DOHH2 (cell line): Measurements from ENCODE around the gene COLQ.

Experiments used
- H3F3A ChIP-seq: fragments of 200-600 bp; sonication (generic), shearing (Covaris generic); 2 replicates; pipeline ENCODE4 v1.6.0; 2016; ENCODE audit warnings: antibody characterized with exemption, mild to moderate bottlenecking; ENCODE audit not compliant: control insufficient read depth, insufficient read depth
- H3K27ac ChIP-seq: fragments of 200-600 bp; sonication (generic); 2 replicates; pipeline ENCODE4 v1.5.1; 2014; ENCODE audit warnings: low read depth, mild to moderate bottlenecking, low read length, moderate library complexity
- H3K27me3 ChIP-seq: fragments of 200-600 bp; sonication (generic); 2 replicates; pipeline ENCODE4 v1.6.1; 2014; ENCODE audit warnings: mild to moderate bottlenecking, low read length, mixed read lengths; ENCODE audit not compliant: control insufficient read depth
- H3K36me3 ChIP-seq: fragments of 200-600 bp; sonication (generic); 2 replicates; pipeline ENCODE4 v1.6.1; 2014; ENCODE audit warnings: mild to moderate bottlenecking, low read length, moderate library complexity, mixed read lengths; ENCODE audit not compliant: control insufficient read depth
- H3K4me1 ChIP-seq: fragments of 200-600 bp; sonication (generic); 2 replicates; pipeline ENCODE4 v1.6.1; 2014; ENCODE audit warnings: mild to moderate bottlenecking, low read length, mixed read lengths; ENCODE audit not compliant: control insufficient read depth
- H3K4me2 ChIP-seq: fragments of 200-600 bp; sonication (generic); 2 replicates; pipeline ENCODE4 v1.6.0; 2014; ENCODE audit warnings: mild to moderate bottlenecking, low read length, moderate library complexity
- H3K4me3 ChIP-seq: fragments of 200-600 bp; sonication (generic); 2 replicates; pipeline ENCODE4 v1.5.1; 2014; ENCODE audit warnings: mild to moderate bottlenecking, low read length, mixed read lengths
- H3K79me2 ChIP-seq: fragments of 200-600 bp; sonication (generic); 2 replicates; pipeline ENCODE4 v1.6.1; 2014; ENCODE audit warnings: mild to moderate bottlenecking, low read length, mixed read lengths; ENCODE audit not compliant: control insufficient read depth
- H3K9me2 ChIP-seq: fragments of 200-600 bp; sonication (generic); replicated peaks from 2 replicates; pipeline ENCODE4 v1.6.1; 2014; ENCODE audit warnings: mild to moderate bottlenecking, low read length, mixed read lengths; ENCODE audit not compliant: control insufficient read depth
- H3K9me3 ChIP-seq: fragments of 200-600 bp; sonication (generic); 2 replicates; pipeline ENCODE4 v1.6.1; 2014; ENCODE audit warnings: antibody characterized with exemption, low read length, mixed read lengths; ENCODE audit not compliant: control insufficient read depth, insufficient read depth
- H4K20me1 ChIP-seq: fragments of 200-600 bp; sonication (generic); 2 replicates; pipeline ENCODE4 v1.6.0; 2014; ENCODE audit warnings: low read depth, mild to moderate bottlenecking, antibody characterized with exemption, low read length, moderate library complexity; ENCODE audit not compliant: control insufficient read depth, insufficient read depth
- EZH2phosphoT487 ChIP-seq: fragments of 200-600 bp; sonication (generic); IDR thresholded peaks from 2 replicates; pipeline ENCODE4 v1.6.1; 2017; ENCODE audit warnings: borderline replicate concordance, mild to moderate bottlenecking, antibody characterized with exemption, low read length, moderate library complexity, mixed read lengths
- TF ChIP-seq, protein P1 (sequence below): fragments of 200-600 bp; sonication (generic); IDR thresholded peaks from one replicate; pipeline ENCODE4 v1.5.1; 2014; ENCODE audit warnings: antibody characterized with exemption, mild to moderate bottlenecking, low read depth, low read length; ENCODE audit not compliant: poor library complexity, severe bottlenecking

Gene COLQ

DNA sequence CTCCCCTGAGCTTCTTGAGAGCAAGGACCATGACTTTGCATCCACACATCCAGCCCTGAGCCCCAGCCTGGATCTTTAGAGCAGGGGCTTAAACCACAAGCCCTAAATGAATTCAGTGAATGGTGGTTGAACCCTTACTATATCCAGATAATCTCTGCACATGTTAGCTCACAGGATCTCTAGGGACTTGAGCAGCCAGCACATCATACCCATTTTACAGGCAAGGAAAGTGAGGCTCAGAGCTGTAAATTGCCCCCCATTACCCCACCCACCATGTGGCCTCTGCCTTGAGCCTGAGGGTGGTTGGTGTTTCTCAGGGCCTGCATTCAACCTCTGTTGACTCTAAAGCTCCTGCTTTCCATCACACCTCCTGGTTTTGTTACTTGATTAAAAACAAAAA, 66.5 kb downstream of the COLQ start:
- H3K79me2 ChIP-seq: no peaks in the 10 kb centered on the region
- H3K27me3 ChIP-seq: peaks cover 2% of the 10 kb centered on the region
- no peaks in the 10 kb centered on the region for H3K4me1 ChIP-seq
- H4K20me1 ChIP-seq: no peaks in the 10 kb centered on the region
- TF ChIP-seq, protein P1, sequence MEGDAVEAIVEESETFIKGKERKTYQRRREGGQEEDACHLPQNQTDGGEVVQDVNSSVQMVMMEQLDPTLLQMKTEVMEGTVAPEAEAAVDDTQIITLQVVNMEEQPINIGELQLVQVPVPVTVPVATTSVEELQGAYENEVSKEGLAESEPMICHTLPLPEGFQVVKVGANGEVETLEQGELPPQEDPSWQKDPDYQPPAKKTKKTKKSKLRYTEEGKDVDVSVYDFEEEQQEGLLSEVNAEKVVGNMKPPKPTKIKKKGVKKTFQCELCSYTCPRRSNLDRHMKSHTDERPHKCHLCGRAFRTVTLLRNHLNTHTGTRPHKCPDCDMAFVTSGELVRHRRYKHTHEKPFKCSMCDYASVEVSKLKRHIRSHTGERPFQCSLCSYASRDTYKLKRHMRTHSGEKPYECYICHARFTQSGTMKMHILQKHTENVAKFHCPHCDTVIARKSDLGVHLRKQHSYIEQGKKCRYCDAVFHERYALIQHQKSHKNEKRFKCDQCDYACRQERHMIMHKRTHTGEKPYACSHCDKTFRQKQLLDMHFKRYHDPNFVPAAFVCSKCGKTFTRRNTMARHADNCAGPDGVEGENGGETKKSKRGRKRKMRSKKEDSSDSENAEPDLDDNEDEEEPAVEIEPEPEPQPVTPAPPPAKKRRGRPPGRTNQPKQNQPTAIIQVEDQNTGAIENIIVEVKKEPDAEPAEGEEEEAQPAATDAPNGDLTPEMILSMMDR: no peak
- TF ChIP-seq EZH2phosphoT487: no peak
- no peaks in the 10 kb centered on the region for H3K9me3 ChIP-seq
- H3K4me2 ChIP-seq: no peak overlapping the region
- H3K27ac ChIP-seq: no peak overlapping the region
- no peaks in the 10 kb centered on the region for H3K36me3 ChIP-seq
- no peak overlapping the region for H3K4me3 ChIP-seq
- no peaks in the 10 kb centered on the region for H3F3A ChIP-seq
- no peaks in the 10 kb centered on the region for H3K9me2 ChIP-seq

DNA sequence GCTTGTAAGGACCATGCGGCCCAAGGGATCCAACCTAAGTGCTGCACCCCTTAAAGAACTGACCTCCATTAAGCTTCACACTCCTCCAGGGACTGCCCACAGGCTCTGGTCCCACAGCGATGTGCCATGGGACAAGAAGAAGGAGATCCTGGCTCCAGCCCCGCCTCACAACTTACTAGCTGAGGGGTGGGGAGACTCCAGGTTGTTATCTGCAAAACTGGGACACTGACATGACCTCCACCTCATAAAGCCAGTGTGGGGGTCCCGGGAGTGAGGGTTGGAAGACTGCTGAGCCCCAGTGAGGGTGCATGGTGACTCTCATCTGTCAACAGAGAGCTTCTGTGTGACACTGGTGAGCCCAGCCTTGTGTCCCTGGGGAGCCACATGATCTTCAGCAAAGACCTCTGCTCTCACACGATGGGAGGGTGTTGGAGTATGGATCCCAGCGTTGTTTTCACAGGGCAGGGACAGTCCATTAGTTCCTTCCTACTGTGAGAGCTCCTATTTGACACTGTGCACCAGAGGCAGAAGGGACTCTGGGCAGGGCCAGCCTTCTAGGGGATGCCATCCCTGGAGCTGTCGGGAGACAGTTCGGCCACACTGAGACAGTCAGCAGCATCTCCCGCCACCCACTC, 67.4 kb downstream of the COLQ start:
- Histone ChIP-seq H4K20me1 (no peaks in the 10 kb centered on the region), H3K4me3 (no peak overlapping the region), H3K79me2 (no peaks in the 10 kb centered on the region), H3K9me3 (no peaks in the 10 kb centered on the region), H3K9me2 (no peaks in the 10 kb centered on the region), H3K4me2 (no peak overlapping the region), H3K4me1 (no peaks in the 10 kb centered on the region), H3K27me3 (no peaks in the 10 kb centered on the region), H3K27ac (no peak overlapping the region), H3K36me3 (no peaks in the 10 kb centered on the region), H3F3A (no peaks in the 10 kb centered on the region)
- TF ChIP-seq, protein P1: no peak
- no peak for TF ChIP-seq EZH2phosphoT487

DNA sequence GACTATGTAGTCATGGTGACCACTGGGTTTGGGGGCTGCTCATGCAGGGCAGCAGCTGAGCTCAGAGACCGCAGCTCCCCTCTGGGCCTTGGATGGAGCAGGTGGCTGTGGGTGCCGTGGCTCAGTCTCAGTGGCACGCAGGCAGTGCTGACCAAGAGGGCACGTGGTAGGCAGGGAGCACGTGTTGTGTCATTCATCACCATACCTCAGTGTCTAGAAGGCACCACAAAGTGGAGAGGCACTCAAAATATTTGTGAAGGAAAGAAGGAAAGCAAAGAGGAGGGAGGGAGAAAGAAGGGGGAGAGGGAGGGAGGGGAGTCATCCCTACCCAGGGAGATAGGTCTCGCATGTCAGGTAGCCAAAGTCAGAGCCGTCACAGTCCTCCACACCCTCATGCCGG, 68.0 kb downstream of the COLQ start:
- no peaks in the 10 kb centered on the region for H3K27me3 ChIP-seq
- no peaks in the 10 kb centered on the region for H3K9me3 ChIP-seq
- H3K4me1 ChIP-seq: no peaks in the 10 kb centered on the region
- H3K79me2 ChIP-seq: no peaks in the 10 kb centered on the region
- H3K27ac ChIP-seq: no peak overlapping the region
- H3K4me2 ChIP-seq: no peak overlapping the region
- no peak for TF ChIP-seq EZH2phosphoT487
- TF ChIP-seq, protein P1: no peak
- H3K9me2 ChIP-seq: no peaks in the 10 kb centered on the region
- no peaks in the 10 kb centered on the region for H3F3A ChIP-seq
- no peaks in the 10 kb centered on the region for H3K36me3 ChIP-seq
- H3K4me3 ChIP-seq: no peak overlapping the region
- H4K20me1 ChIP-seq: no peaks in the 10 kb centered on the region
